Endothelial cell (in vitro differentiated cells): ENCODE measurements around the gene KXD1. TPM values are rescaled to one million over a fixed set of nuclear protein-coding genes. Genes with fewer than 3 reads are reported as not detected.

ENCODE experiments used
- DNase-seq: peaks from one replicate; pipeline ENCODE4 v3.0.0; 2021; ENCODE audit warnings: low spot score
- H3K27ac Mint-ChIP-seq: one replicate; pipeline ENCODE4 v1.8.0; 2021; ENCODE audit warnings: mixed read lengths, inconsistent platforms; ENCODE audit not compliant: unreplicated experiment
- H3K27me3 Mint-ChIP-seq: one replicate; pipeline ENCODE4 v1.8.0; 2021; ENCODE audit warnings: mild to moderate bottlenecking, moderate library complexity, mixed read lengths, inconsistent platforms; ENCODE audit not compliant: unreplicated experiment
- H3K36me3 Mint-ChIP-seq: one replicate; pipeline ENCODE4 v1.8.0; 2021; ENCODE audit warnings: mild to moderate bottlenecking, low read depth, mixed read lengths, inconsistent platforms; ENCODE audit not compliant: unreplicated experiment
- H3K4me1 Mint-ChIP-seq: one replicate; pipeline ENCODE4 v1.8.0; 2021; ENCODE audit warnings: mild to moderate bottlenecking, mixed read lengths, inconsistent platforms; ENCODE audit not compliant: unreplicated experiment
- H3K4me3 Mint-ChIP-seq: one replicate; pipeline ENCODE4 v1.8.0; 2021; ENCODE audit warnings: mild to moderate bottlenecking, mixed read lengths, inconsistent platforms; ENCODE audit not compliant: unreplicated experiment
- H3K9me3 Mint-ChIP-seq: one replicate; pipeline ENCODE4 v1.8.0; 2021; ENCODE audit warnings: mixed read lengths, inconsistent platforms; ENCODE audit not compliant: unreplicated experiment
- total RNA-seq: library from RNA; stranded (reverse); fragmentation: NEBNext Ultra II Directional; extraction: Animal tissue kit (Norgen Biotek cat#: 25700); gene quantifications from one replicate; pipeline ENCODE4 v1.2.1, GENCODE V29; 2021; ENCODE audit not compliant: unreplicated experiment
- TF ChIP-seq, protein P1 (sequence below): fragments of 200-600 bp; sonication (generic); IDR thresholded peaks from one replicate; pipeline ENCODE4 v1.5.0; 2021; ENCODE audit warnings: antibody characterized with exemption; ENCODE audit not compliant: unreplicated experiment

The KXD1 gene
- total RNA-seq, 1 donor from 2014 or later, result 105 TPM

DNA sequence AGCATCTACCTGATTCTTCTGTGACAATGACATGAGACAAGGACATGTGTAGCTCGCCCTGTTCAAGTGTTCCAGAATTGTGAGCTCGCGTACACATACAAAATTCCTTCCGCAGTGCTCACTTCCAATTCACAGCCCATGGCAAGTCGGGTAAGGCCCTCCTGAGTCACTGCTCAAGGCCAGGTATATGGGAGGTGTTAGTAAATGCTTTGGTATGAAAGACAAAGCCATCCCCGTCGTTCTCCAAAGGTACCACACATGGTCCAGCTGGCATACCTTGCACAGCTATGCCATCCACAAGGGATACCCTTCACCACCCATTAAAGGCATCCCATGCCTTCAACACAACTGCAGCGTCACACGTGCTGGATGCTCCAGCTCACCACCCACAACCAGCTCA, 31.4 kb upstream of the KXD1 start:
- H3K27ac Mint-ChIP-seq, result no peak overlapping the region
- H3K4me1 Mint-ChIP-seq, result no peaks in the 10 kb centered on the region
- no peaks in the 10 kb centered on the region for H3K9me3 Mint-ChIP-seq
- TF ChIP-seq, protein P1, sequence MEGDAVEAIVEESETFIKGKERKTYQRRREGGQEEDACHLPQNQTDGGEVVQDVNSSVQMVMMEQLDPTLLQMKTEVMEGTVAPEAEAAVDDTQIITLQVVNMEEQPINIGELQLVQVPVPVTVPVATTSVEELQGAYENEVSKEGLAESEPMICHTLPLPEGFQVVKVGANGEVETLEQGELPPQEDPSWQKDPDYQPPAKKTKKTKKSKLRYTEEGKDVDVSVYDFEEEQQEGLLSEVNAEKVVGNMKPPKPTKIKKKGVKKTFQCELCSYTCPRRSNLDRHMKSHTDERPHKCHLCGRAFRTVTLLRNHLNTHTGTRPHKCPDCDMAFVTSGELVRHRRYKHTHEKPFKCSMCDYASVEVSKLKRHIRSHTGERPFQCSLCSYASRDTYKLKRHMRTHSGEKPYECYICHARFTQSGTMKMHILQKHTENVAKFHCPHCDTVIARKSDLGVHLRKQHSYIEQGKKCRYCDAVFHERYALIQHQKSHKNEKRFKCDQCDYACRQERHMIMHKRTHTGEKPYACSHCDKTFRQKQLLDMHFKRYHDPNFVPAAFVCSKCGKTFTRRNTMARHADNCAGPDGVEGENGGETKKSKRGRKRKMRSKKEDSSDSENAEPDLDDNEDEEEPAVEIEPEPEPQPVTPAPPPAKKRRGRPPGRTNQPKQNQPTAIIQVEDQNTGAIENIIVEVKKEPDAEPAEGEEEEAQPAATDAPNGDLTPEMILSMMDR, result no peak
- H3K27me3 Mint-ChIP-seq, result peaks cover 5% of the 10 kb centered on the region
- H3K4me3 Mint-ChIP-seq, result no peak overlapping the region
- H3K36me3 Mint-ChIP-seq, result no peaks in the 10 kb centered on the region
- DNase-seq, result no peak

DNA sequence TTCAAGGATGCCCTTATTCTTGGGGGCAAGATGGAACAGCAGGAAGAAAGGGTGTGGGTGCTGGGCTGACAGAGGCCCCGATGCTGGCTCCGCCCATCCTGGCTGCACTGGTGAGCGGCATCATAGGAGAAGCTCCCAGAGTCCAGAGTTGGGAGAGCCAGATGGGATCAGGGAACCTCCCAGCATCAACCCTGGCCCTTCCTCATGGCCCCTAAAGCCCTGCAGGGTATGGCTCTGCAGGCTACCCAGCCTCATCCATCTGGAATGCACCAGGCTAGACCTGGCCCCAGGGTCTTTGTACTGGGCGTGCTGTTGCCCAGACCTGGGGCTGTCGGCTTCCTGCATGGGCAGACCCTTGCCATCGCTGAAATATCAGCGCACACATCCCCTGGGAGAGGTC, 27.9 kb upstream of the KXD1 start:
- peaks cover 3% of the 10 kb centered on the region for H3K36me3 Mint-ChIP-seq
- H3K4me3 Mint-ChIP-seq, result no peak overlapping the region
- H3K4me1 Mint-ChIP-seq, result no peaks in the 10 kb centered on the region
- DNase-seq, result no peak
- TF ChIP-seq, protein P1, result no peak
- H3K9me3 Mint-ChIP-seq, result no peaks in the 10 kb centered on the region
- peaks cover 5% of the 10 kb centered on the region for H3K27me3 Mint-ChIP-seq
- no peak overlapping the region for H3K27ac Mint-ChIP-seq

DNA sequence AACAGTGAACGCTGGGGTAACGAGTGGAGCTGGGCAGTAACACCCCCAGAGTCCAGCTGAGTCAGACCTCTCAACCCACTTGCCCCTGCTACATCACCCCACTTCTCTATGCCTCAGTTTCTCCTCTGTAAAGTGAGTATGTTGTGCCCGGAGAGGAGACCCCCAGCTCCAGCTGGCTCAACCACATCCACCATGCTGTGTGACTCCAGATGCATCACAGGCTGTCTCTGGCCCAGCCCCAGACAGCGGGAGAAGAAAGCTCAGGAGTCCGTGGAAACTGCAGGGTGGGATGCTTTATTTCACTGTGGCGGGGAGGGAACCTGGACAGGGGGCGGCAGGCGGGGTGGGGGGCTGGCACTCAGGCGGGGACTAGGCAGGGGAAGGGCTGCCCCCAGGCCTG, 26.2 kb upstream of the KXD1 start:
- Mint-ChIP-seq H3K4me3 (no peak overlapping the region), H3K27me3 (peaks cover 5% of the 10 kb centered on the region), H3K4me1 (no peaks in the 10 kb centered on the region), H3K27ac (no peak overlapping the region), H3K9me3 (no peaks in the 10 kb centered on the region), H3K36me3 (peaks cover 8% of the 10 kb centered on the region)
- TF ChIP-seq, protein P1, result no peak
- DNase-seq, result no peak

DNA sequence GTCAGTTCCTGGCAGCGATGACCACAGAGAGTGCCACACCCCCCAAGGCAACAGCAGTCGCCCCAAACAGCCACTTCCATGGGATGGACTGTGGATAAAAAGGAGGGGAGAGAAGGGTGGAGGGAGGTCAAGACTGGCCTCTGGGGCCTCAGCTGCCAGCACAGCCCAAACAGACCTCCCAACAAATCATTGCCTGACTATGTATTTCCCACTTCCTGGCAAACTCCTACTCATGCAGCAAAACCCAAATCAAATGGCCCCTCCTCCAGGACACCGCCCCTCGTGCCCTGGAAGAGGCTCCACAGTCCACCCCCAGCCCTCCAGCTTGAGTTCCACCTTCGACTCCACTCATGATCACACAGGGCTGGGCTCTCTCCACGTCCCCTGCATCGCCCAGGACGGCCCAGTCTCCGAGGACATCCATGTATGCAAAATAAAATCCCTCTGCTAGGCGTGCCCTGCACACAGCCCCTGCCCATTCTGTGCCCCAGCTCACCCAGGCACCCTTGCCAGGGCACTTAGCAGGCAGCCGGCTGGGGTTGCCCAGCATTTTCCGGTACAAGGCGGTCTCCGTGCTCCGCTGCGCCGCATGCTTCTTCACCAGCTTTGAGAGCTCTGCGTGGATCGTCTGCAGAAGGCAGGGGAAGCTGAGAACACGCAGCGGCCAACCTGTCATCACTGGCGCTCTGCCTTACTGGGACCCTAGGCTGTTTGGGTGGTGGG, 25.3 kb upstream of the KXD1 start:
- TF ChIP-seq, protein P1, result no peak
- no peak for DNase-seq
- H3K4me3 Mint-ChIP-seq, result no peak overlapping the region
- no peaks in the 10 kb centered on the region for H3K9me3 Mint-ChIP-seq
- H3K27me3 Mint-ChIP-seq, result peaks cover 5% of the 10 kb centered on the region
- H3K4me1 Mint-ChIP-seq, result no peaks in the 10 kb centered on the region
- H3K27ac Mint-ChIP-seq, result no peak overlapping the region
- H3K36me3 Mint-ChIP-seq, result peaks cover 11% of the 10 kb centered on the region

DNA sequence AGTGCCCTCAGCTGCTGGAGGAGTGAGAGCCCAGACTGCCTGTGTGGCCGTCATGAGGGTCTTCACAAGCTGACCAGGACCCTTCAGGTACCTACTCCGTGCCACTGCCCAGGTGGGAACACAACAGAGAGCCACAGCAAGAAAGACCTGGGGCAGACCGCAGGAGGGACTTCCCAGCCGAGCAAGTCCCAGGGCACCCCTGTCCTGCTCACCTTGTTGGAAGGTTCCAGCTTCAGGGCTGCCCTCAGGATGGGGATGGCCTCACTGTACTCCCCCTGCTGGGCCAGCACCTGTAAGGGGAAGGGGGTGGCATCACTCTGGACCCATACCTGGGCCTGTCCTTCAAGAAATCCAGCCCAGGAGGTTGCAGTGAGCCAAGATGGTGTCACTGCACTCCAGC, 24.6 kb upstream of the KXD1 start:
- Mint-ChIP-seq H3K4me1 (no peaks in the 10 kb centered on the region), H3K27ac (no peak overlapping the region), H3K36me3 (peaks cover 11% of the 10 kb centered on the region)

More for the DNA sequence above, 24.6 kb upstream of the KXD1 start:
- no peaks in the 10 kb centered on the region for H3K9me3 Mint-ChIP-seq
- no peak overlapping the region for H3K4me3 Mint-ChIP-seq
- H3K27me3 Mint-ChIP-seq, result peaks cover 5% of the 10 kb centered on the region
- TF ChIP-seq, protein P1, result no peak
- DNase-seq, result no peak
